Measurements from ENCODE around the gene PDE1C. TPM values are rescaled to one million over a fixed set of nuclear protein-coding genes. Genes with fewer than 3 reads are reported as not detected.

The PDE1C gene
- total RNA-seq, 3 donors from 2014 or later (not counting 1 experiment from before 2014, with no cell fraction given) = not detected

GRCh38 chr7:31925753-31926454 is 144.3 kb downstream of the PDE1C start:
- WGBS (ENCODE audit: insufficient coverage) = 80% methylated on average over 6 of the region's 6 CpGs
- no peak for TF ChIP-seq CTCF (IDR thresholded peaks at IDR 0.05)
- Mint-ChIP-seq H3K36me3 (peaks cover 16% of the 10 kb centered on the region), H3K9me3 (peaks cover 7 to 9% of the 10 kb centered on the region in 2 donors), H3K27ac (no peak overlapping the region), H3K27me3 (ENCODE audit: low read depth in 2 of 2) (no peaks in the 10 kb centered on the region), H3K4me1 (no peaks in the 10 kb centered on the region), H3K4me3 (no peak overlapping the region)
- Histone ChIP-seq H3K27ac (ENCODE audit: low read length) (no peak overlapping the region), H3K9me3 (ENCODE audit: control insufficient read depth, insufficient read depth, low read length) (peaks cover 4% of the 10 kb centered on the region), H3K36me3 (ENCODE audit: control insufficient read depth, insufficient read depth, low read length) (no peaks in the 10 kb centered on the region), H3K27me3 (ENCODE audit: control insufficient read depth, insufficient read depth, low read length) (no peaks in the 10 kb centered on the region), H3K4me3 (ENCODE audit: low read length) (no peak overlapping the region), H3K4me1 (ENCODE audit: control insufficient read depth, insufficient read depth, low read length) (no peaks in the 10 kb centered on the region)
- DNase-seq (no peak), ATAC-seq (no peak)
- intact Hi-C loops (cut with micrococcal nuclease) = no loop called here

- no peak for DNase-seq
- Histone ChIP-seq H3K4me3 (ENCODE audit: low read length) (no peak overlapping the region), H3K27me3 (ENCODE audit: control insufficient read depth, insufficient read depth, low read length) (no peaks in the 10 kb centered on the region), H3K27ac (ENCODE audit: low read length) (no peak overlapping the region), H3K36me3 (ENCODE audit: control insufficient read depth, insufficient read depth, low read length) (no peaks in the 10 kb centered on the region), H3K4me1 (ENCODE audit: control insufficient read depth, insufficient read depth, low read length) (no peaks in the 10 kb centered on the region), H3K9me3 (ENCODE audit: control insufficient read depth, insufficient read depth, low read length) (peaks cover 4% of the 10 kb centered on the region)
- Mint-ChIP-seq H3K27me3 (ENCODE audit: low read depth in 2 of 2) (no peaks in the 10 kb centered on the region), H3K9me3 (peaks cover 3 to 4% of the 10 kb centered on the region in 2 donors), H3K27ac (no peak overlapping the region), H3K4me3 (no peak overlapping the region), H3K36me3 (peaks cover 8% of the 10 kb centered on the region), H3K4me1 (no peaks in the 10 kb centered on the region)
- 83% methylated on average over 2 of the region's 2 CpGs for WGBS (ENCODE audit: insufficient coverage)
- intact Hi-C loops (cut with micrococcal nuclease) = no loop called here
- no peak for ATAC-seq
- TF ChIP-seq CTCF (IDR thresholded peaks at IDR 0.05) = no peak
Observed at GRCh38 chr7:31924251-31924650, 146.0 kb downstream of the PDE1C start.

- Mint-ChIP-seq H3K4me3 (no peak overlapping the region), H3K9me3 (peaks cover under 1 to 3% of the 10 kb centered on the region in 2 donors), H3K4me1 (no peaks in the 10 kb centered on the region), H3K36me3 (no peaks in the 10 kb centered on the region), H3K27me3 (ENCODE audit: low read depth in 2 of 2) (no peaks in the 10 kb centered on the region), H3K27ac (no peak overlapping the region)
- no peak for DNase-seq
- Histone ChIP-seq H3K4me3 (ENCODE audit: low read length) (no peak overlapping the region), H3K27me3 (ENCODE audit: control insufficient read depth, insufficient read depth, low read length) (no peaks in the 10 kb centered on the region), H3K36me3 (ENCODE audit: control insufficient read depth, insufficient read depth, low read length) (no peaks in the 10 kb centered on the region), H3K27ac (ENCODE audit: low read length) (no peak overlapping the region), H3K9me3 (ENCODE audit: control insufficient read depth, insufficient read depth, low read length) (peaks cover 4% of the 10 kb centered on the region), H3K4me1 (ENCODE audit: control insufficient read depth, insufficient read depth, low read length) (no peaks in the 10 kb centered on the region)
- TF ChIP-seq CTCF (IDR thresholded peaks at IDR 0.05) = no peak
- no peak for ATAC-seq
- WGBS (ENCODE audit: insufficient coverage) = 64% methylated on average over 1 of the region's 2 CpGs
- intact Hi-C loops (cut with micrococcal nuclease) = no loop called here
Observed at GRCh38 chr7:31922848-31923247, 147.4 kb downstream of the PDE1C start.

- Histone ChIP-seq H3K27ac (ENCODE audit: low read length) (no peak overlapping the region), H3K9me3 (ENCODE audit: control insufficient read depth, insufficient read depth, low read length) (no peaks in the 10 kb centered on the region), H3K4me1 (ENCODE audit: control insufficient read depth, insufficient read depth, low read length) (no peaks in the 10 kb centered on the region), H3K27me3 (ENCODE audit: control insufficient read depth, insufficient read depth, low read length) (no peaks in the 10 kb centered on the region), H3K4me3 (ENCODE audit: low read length) (no peak overlapping the region), H3K36me3 (ENCODE audit: control insufficient read depth, insufficient read depth, low read length) (no peaks in the 10 kb centered on the region)
- Mint-ChIP-seq H3K27me3 (ENCODE audit: low read depth in 2 of 2) (no peaks in the 10 kb centered on the region), H3K27ac (no peak overlapping the region), H3K4me1 (no peaks in the 10 kb centered on the region), H3K4me3 (no peak overlapping the region), H3K36me3 (no peaks in the 10 kb centered on the region), H3K9me3 (peaks cover 0 to 3% of the 10 kb centered on the region in 2 donors)
- ATAC-seq (no peak), DNase-seq (no peak)
- TF ChIP-seq CTCF (IDR thresholded peaks at IDR 0.05) = no peak
- WGBS (ENCODE audit: insufficient coverage) = 94% methylated on average over 2 of the region's 3 CpGs
- intact Hi-C loops (cut with micrococcal nuclease) = no loop called here
Observed at GRCh38 chr7:31921047-31921446, 149.2 kb downstream of the PDE1C start.

All from natural killer cell (primary cell).